K562 (cell line): ENCODE results near the gene SEC14L5. TPM values are rescaled to one million over a fixed set of nuclear protein-coding genes. Genes with fewer than 3 reads are reported as not detected.

Experiments used
- ATAC-seq: fragments of 200-7000 bp; cut with Tn5 transposase; 3 replicates; pipeline ENCODE4 v1.9.1; 2020; ENCODE audit warnings: moderate library complexity
- BruUV-seq: library from RNA; stranded (reverse); fragments of 400-500 nt; replicated peaks from 2 replicates; lab custom pipeline; 2021; lab: Mats Ljungman, UMichigan
- CTCF ChIA-PET: fragments of 300-600 bp; formaldehyde crosslinking; extraction: SDS; loops from one replicate; lab custom pipeline; 2021; ENCODE audit warnings: low intra/inter-chr PET ratio; lab: Yijun Ruan, JAX
- POLR2A ChIA-PET: fragments of 300-600, 350-650 bp; sonication (Branson Sonifier 250); formaldehyde crosslinking; extraction: SDS; loops from one replicate; lab custom pipeline; 2021; ENCODE audit warnings: antibody characterized with exemption, inconsistent platforms; lab: Yijun Ruan, JAX
- DNase-seq, 4 experiments: peaks; one replicate each; pipeline versions ENCODE4 v3.0.0 to v3.0.0-alpha.2; 2011 to 2018; ENCODE audit warnings: low spot score in 3 of 4, mixed read lengths in 3 of 4; ENCODE audit errors: extremely low read depth in 1 of 4
- FAIRE-seq: peaks from 2 replicates; lab custom pipeline; 2011; peaks lifted over from hg19 to GRCh38; lab: Jason Lieb, UNC
- H2AFZ ChIP-seq: 2 replicates; pipeline ENCODE4 v1.6.0; 2011; ENCODE audit warnings: low read depth, low read length, control low read depth, inconsistent platforms
- H3K27ac ChIP-seq: fragments of 200-600 bp; 3 replicates; pipeline ENCODE4 v1.8.0; 2011; ENCODE audit warnings: low read depth, mild to moderate bottlenecking, control low read depth, inconsistent platforms, low read length, moderate library complexity, mixed read lengths; ENCODE audit errors: extremely low read depth
- H3K27me3 ChIP-seq, 2 experiments: fragments of 300-600 bp in 1 of 2; 2 replicates in 1 of 2; 3 replicates in 1 of 2; pipeline versions ENCODE4 v1.6.0 to v1.8.0; 2011; ENCODE audit warnings: inconsistent platforms in 2 of 2, low read length in 2 of 2, mild to moderate bottlenecking in 1 of 2, mixed read lengths in 1 of 2, moderate library complexity in 1 of 2; ENCODE audit not compliant: control insufficient read depth in 2 of 2, insufficient read depth in 2 of 2
- H3K36me3 ChIP-seq: fragments of 300-600 bp; 3 replicates; pipeline ENCODE4 v1.8.0; 2011; ENCODE audit warnings: mild to moderate bottlenecking, low read length, inconsistent platforms; ENCODE audit not compliant: control insufficient read depth, insufficient read depth
- H3K4me1 ChIP-seq, 2 experiments: fragments of 200-600 bp in 1 of 2; replicated peaks in 1 of 2; 2 replicates in 1 of 2; 3 replicates in 1 of 2; pipeline versions ENCODE4 v1.5.1 to v1.8.0; 2011; ENCODE audit warnings: inconsistent platforms in 2 of 2, low read length in 2 of 2, mild to moderate bottlenecking in 1 of 2, mixed read lengths in 1 of 2, moderate library complexity in 1 of 2; ENCODE audit not compliant: control insufficient read depth in 2 of 2, insufficient read depth in 2 of 2
- H3K4me2 ChIP-seq: 2 replicates; pipeline ENCODE4 v1.6.1; 2011; ENCODE audit warnings: low read length, control low read depth, inconsistent platforms, mixed read lengths; ENCODE audit not compliant: insufficient read depth
- H3K4me3 ChIP-seq: fragments of 200-600 bp; sonication (generic), shearing (Covaris generic); 2 replicates; pipeline ENCODE4 v1.5.1; 2016; ENCODE audit warnings: control low read depth, inconsistent platforms
- H3K79me2 ChIP-seq: fragments of 200-600 bp; 3 replicates; pipeline ENCODE4 v1.8.0; 2011; ENCODE audit warnings: low read length, inconsistent platforms; ENCODE audit not compliant: control insufficient read depth, insufficient read depth
- H3K9ac ChIP-seq, 2 experiments: 2 replicates each; pipeline versions ENCODE4 v1.6.0 to v1.6.1; 2011; ENCODE audit warnings: low read depth in 2 of 2, low read length in 2 of 2, control low read depth in 1 of 2, inconsistent platforms in 1 of 2, mild to moderate bottlenecking in 1 of 2, mixed read lengths in 1 of 2; ENCODE audit not compliant: insufficient read depth in 1 of 2
- H3K9me1 ChIP-seq: one replicate; pipeline ENCODE4 v1.6.0; 2011; ENCODE audit warnings: inconsistent platforms, mild to moderate bottlenecking, low read length, moderate library complexity; ENCODE audit not compliant: control insufficient read depth, insufficient read depth
- H3K9me3 ChIP-seq: replicated peaks from 2 replicates; pipeline ENCODE4 v1.5.1; 2011; ENCODE audit warnings: low read depth, low read length, inconsistent platforms; ENCODE audit not compliant: control insufficient read depth, insufficient read depth
- H4K20me1 ChIP-seq: replicated peaks from 2 replicates; pipeline ENCODE4 v1.6.1; 2011; ENCODE audit warnings: low read length, inconsistent platforms, mixed read lengths; ENCODE audit not compliant: control insufficient read depth, insufficient read depth
- C11orf30 ChIP-seq: fragments of 450-650 bp; IDR thresholded peaks from 2 replicates; pipeline ENCODE4 v1.6.1; 2016; ENCODE audit warnings: low read depth, mild to moderate bottlenecking
- ETV1 ChIP-seq: fragments of 450-650 bp; conservative IDR thresholded peaks from 2 replicates; pipeline ENCODE4 v1.6.1; 2016; ENCODE audit warnings: missing genetic modification characterization, control low read depth, low read depth, missing compliant biosample characterization
- GABPA ChIP-seq: fragments of 200-800 bp; sonication (Bioruptor generic); conservative IDR thresholded peaks from 2 replicates; pipeline ENCODE4 v1.6.1; 2016; ENCODE audit warnings: low read depth, missing genetic modification characterization, missing compliant biosample characterization
- ZBTB40 ChIP-seq, 2 experiments: fragments of 450-650 bp in 1 of 2; sonication (generic) in 1 of 2; formaldehyde crosslinking in 1 of 2; IDR thresholded peaks; 2 replicates each; pipeline versions ENCODE4 v1.7.1 to v1.9.0; 2016 to 2022; ENCODE audit warnings: inconsistent platforms in 1 of 2, mild to moderate bottlenecking in 1 of 2, missing genetic modification reagents in 1 of 2
- ZKSCAN8 ChIP-seq: fragments of 200-800 bp; sonication (Bioruptor generic); IDR thresholded peaks from 2 replicates; pipeline ENCODE4 v1.6.1; 2016; ENCODE audit warnings: missing genetic modification characterization, missing compliant biosample characterization
- WGBS: fragments of 100-300 bp; shearing (Covaris generic); methylation state at CpG from one replicate; pipeline ENCODE4 v1.1.6; 2016; ENCODE audit warnings: low coverage, mixed read lengths; ENCODE audit not compliant: insufficient coverage; ENCODE audit errors: missing lambda C conversion rate; 5-methylcytosine and 5-hydroxymethylcytosine counted together
- in situ Hi-C: fragments of 300-500 bp; cut with MboI; formaldehyde crosslinking; loops from 4 replicates; pipeline ENCODE4 v1.15.0; 2018; ENCODE audit warnings: inconsistent platforms, mixed read lengths
- intact Hi-C: fragments of 100-400 bp; cut with micrococcal nuclease; formaldehyde crosslinking; loops from 2 replicates; pipeline ENCODE4 v1.14.2; 2022
- polyA plus RNA-seq, 8 experiments: library from polyadenylated mRNA; depleted of rRNA in 4 of 8; stranded (reverse) in 5 of 8; unstranded in 3 of 8; fragments of >200 nt; fragmentation: Nextera tagmentation in 2 of 8; fragmentation: Illumina TruSeq in 1 of 8; extraction: Ambion mirVana in 2 of 8; extraction: Trizol in 1 of 8; gene quantifications; 2 replicates each; pipeline versions ENCODE4 v1.2.1 to v1.2.3, GENCODE V29; 2011 to 2014; ENCODE audit warnings: inconsistent platforms in 1 of 8, missing spikeins in 1 of 8
- total RNA-seq, 7 experiments: library from RNA; depleted of rRNA in 6 of 7; stranded (reverse); fragments of >200 nt in 6 of 7; fragmentation: Illumina TruSeq in 2 of 7; extraction: Trizol in 2 of 7; gene quantifications; 2 replicates each; pipeline versions ENCODE4 v1.2.1 to v1.2.3, GENCODE V29; 2011 to 2021; ENCODE audit warnings: low replicate concordance in 1 of 7

SEC14L5 gene
- total and polyA plus RNA-seq, 9 of the 15 experiments (the other 6 are each of a cell fraction or from before 2014, with no cell fraction given) = 0.11 TPM; not detected in 8

GRCh38 chr16:4947722-4948503 lies 10.2 kb upstream of the SEC14L5 start:
- FAIRE-seq = no peak
- H3K4me1 ChIP-seq = peaks cover 4 to 33% of the 10 kb centered on the region in 2 experiments; a peak in 3 of 5 replicates
- H3K27me3 ChIP-seq = peaks cover 9 to 36% of the 10 kb centered on the region in 2 experiments; a peak in 4 of 5 replicates
- ChIA-PET CTCF (no interaction called here), POLR2A (interaction anchor here (0.6 kb wide), 1 partner anchor 333 kb away, joined by 3 read pairs; the partner anchor contains the start of gene UBALD1)
- no peaks in the 10 kb centered on the region for H4K20me1 ChIP-seq
- no peak overlapping the region for H3K27ac ChIP-seq
- H3K79me2 ChIP-seq = no peaks in the 10 kb centered on the region
- no peak for DNase-seq
- TF ChIP-seq ZKSCAN8 (CRISPR knock-in tag) (peak; percentile 83), ETV1 (tag) (no peak), C11orf30 (no peak), GABPA (tag) (0 out of 2 replicates have a peak, but pooled peaks have one; percentile 28), ZBTB40 (IDR thresholded peaks at IDR 0.05) (peak; percentile 74; the same call in 1 of the 2 replicates), ZBTB40 (CRISPR knock-in tag; IDR thresholded peaks at IDR 0.05) (no peak)
- H3K4me3 ChIP-seq = no peak overlapping the region
- intact Hi-C loops (no loop called here), in situ Hi-C loops (no loop called here)
- H3K36me3 ChIP-seq = no peaks in the 10 kb centered on the region
- BruUV-seq = no TSS peak
- ATAC-seq = peak; percentile 20; the same call in 2 of the 3 replicates
- WGBS = 13% methylated on average over 15 of the region's 16 CpGs
- H2AFZ ChIP-seq = peak overlapping the region; percentile 44
- peak overlapping the region in 1 of 2 experiments; percentile 31; a peak in 1 of 4 replicates for H3K9ac ChIP-seq
- H3K4me2 ChIP-seq = no peak overlapping the region
- H3K9me1 ChIP-seq = no peaks in the 10 kb centered on the region
- no peaks in the 10 kb centered on the region for H3K9me3 ChIP-seq
